Activated T-cell treated with anti-CD3 and anti-CD28 coated beads, Interleukin-2, amount 50 U/mL, for 4 hours (primary cell): ENCODE measurements around the gene AGBL1. TPM values are rescaled to one million over a fixed set of nuclear protein-coding genes. Genes with fewer than 3 reads are reported as not detected.

Experiments
- ATAC-seq, 2 donors: fragments of 200-7000 bp; cut with Tn5 transposase; one replicate each; pipeline ENCODE4 v1.10.0; 2021
- DNase-seq: peaks from one replicate; pipeline ENCODE4 v3.0.0-alpha.2; 2020
- H3K27me3 Mint-ChIP-seq: one replicate; pipeline ENCODE4 v1.8.0; 2021; ENCODE audit warnings: low read depth, mixed read lengths
- H3K36me3 Mint-ChIP-seq: one replicate; pipeline ENCODE4 v1.8.0; 2022; ENCODE audit warnings: mixed read lengths; ENCODE audit not compliant: insufficient read depth
- H3K4me1 Mint-ChIP-seq: one replicate; pipeline ENCODE4 v1.8.0; 2021; ENCODE audit warnings: low read depth, mixed read lengths
- H3K4me3 Mint-ChIP-seq: one replicate; pipeline ENCODE4 v1.8.0; 2021; ENCODE audit warnings: mild to moderate bottlenecking, moderate library complexity, mixed read lengths
- H3K9me3 Mint-ChIP-seq: one replicate; pipeline ENCODE4 v1.8.0; 2021; ENCODE audit warnings: mixed read lengths
- total RNA-seq, 3 donors: library from RNA; stranded (reverse); gene quantifications; one replicate each; pipeline ENCODE4 v1.2.1, GENCODE V29; 2021

Gene AGBL1
- total RNA-seq, 3 donors from 2014 or later = 0.05 TPM; not detected in 2

DNA sequence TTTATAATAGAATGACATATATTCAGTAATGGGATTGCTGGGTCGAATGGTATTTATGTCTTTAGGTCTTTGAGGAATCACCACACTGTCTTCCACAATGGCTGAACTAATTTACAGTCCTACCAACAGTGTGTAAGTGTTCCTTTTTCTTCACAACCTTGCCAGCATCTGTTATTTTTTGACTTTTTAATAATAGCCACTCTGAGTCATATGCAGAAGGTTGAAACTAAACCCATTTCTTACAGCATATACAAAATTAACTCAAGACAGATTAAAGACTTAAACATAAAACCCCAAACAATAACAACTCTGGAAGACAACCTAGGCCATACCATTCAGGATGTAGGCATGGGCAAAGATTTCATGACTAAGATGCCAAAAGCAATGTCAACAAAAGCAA lies 671.4 kb downstream of the AGBL1 start:
- DNase-seq (no peak), ATAC-seq (no peak)
- H3K27me3 Mint-ChIP-seq = peaks cover 2% of the 10 kb centered on the region
- H3K4me3 Mint-ChIP-seq = no peak overlapping the region
- H3K4me1 Mint-ChIP-seq = no peaks in the 10 kb centered on the region
- no peaks in the 10 kb centered on the region for H3K36me3 Mint-ChIP-seq
- no peaks in the 10 kb centered on the region for H3K9me3 Mint-ChIP-seq

GRCh38 chr15:86754846-86755245 lies 675.2 kb downstream of the AGBL1 start:
- no peaks in the 10 kb centered on the region for H3K36me3 Mint-ChIP-seq
- DNase-seq (no peak), ATAC-seq (no peak)
- no peaks in the 10 kb centered on the region for H3K9me3 Mint-ChIP-seq
- peaks cover 7% of the 10 kb centered on the region for H3K27me3 Mint-ChIP-seq
- no peak overlapping the region for H3K4me3 Mint-ChIP-seq
- H3K4me1 Mint-ChIP-seq = no peaks in the 10 kb centered on the region

- no peak for DNase-seq
- Mint-ChIP-seq H3K4me1 (no peaks in the 10 kb centered on the region), H3K27me3 (peaks cover 7% of the 10 kb centered on the region), H3K4me3 (no peak overlapping the region), H3K36me3 (no peaks in the 10 kb centered on the region), H3K9me3 (no peaks in the 10 kb centered on the region)
- no peak for ATAC-seq
These were observed 677.0 kb downstream of the AGBL1 start for GRCh38 chr15:86756688-86757087.

DNA sequence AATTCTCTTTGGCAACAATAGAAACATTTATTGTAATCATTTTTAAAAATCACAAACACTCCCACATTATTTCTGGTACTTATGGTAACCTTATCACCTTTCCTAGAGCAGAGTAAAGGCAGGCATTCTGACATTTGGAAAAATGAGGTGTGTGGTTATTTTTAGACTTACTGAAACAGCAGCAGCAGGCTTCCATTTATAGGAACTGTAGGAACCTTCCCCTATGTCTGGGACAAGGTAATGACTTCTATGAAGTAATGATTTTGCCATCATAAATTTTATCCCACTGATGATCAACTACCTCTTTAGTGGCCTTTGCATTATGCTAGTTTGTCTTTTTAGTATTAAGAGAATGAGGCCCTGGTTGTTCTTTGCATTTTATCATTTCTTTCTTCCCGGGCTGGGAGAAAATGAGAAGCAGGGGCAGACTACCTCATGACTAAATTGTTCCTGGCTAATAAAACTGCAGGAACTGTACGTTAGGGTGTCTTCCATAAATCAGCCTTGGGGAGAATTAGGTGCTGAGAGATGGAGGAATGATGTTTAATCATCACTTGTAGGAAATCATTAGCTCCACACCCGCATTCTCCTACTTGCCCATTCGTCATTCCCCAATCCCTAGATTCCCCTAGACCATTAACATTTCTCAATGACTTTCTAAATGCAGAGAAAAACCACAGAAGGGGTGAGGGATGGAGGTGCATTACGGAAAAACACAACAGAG lies 680.3 kb downstream of the AGBL1 start:
- Mint-ChIP-seq H3K9me3 (no peaks in the 10 kb centered on the region), H3K36me3 (no peaks in the 10 kb centered on the region), H3K4me1 (no peaks in the 10 kb centered on the region), H3K27me3 (peaks cover 5% of the 10 kb centered on the region), H3K4me3 (no peak overlapping the region)
- no peak for ATAC-seq
- no peak for DNase-seq

DNA sequence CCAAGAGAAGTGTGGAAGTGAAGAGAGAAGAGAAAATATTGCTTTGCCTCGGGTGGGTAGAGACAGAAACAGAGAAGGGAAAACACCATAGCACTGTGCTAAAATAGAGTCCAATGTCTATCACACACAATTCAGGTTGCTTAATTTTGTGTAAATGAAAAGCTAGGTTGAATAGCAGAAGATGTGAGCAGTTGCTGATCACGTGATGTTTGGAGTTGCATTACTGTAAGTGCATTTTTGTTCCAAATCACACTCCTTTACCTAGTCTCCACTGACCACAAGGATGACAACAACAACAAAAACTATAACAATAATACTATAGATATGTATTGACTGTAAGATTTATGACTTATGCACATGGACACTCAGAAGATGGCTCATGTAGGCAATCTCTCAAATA lies 683.2 kb downstream of the AGBL1 start:
- peaks cover 5% of the 10 kb centered on the region for H3K27me3 Mint-ChIP-seq
- H3K4me3 Mint-ChIP-seq = no peak overlapping the region
- DNase-seq (no peak), ATAC-seq (no peak)
- H3K36me3 Mint-ChIP-seq = no peaks in the 10 kb centered on the region
- H3K9me3 Mint-ChIP-seq = no peaks in the 10 kb centered on the region
- H3K4me1 Mint-ChIP-seq = no peaks in the 10 kb centered on the region

DNA sequence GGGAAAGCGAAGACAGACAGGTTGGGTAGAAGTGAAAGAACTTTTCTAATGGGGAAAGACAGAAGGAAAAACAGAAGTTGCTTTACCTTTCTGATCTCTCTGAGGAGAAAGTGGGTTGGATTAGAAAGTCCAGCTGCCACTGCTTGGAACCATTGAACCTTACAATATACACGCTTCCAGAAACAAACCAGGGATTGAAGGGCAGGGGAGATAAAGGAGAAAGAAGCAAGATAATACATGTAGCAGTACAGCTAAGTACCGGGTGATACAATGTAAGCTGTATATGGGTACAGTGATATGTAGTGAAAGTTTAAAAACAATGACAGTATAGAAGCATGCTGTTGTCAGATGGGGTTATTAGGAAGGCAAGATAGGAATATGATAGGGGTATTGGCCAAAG lies 684.4 kb downstream of the AGBL1 start:
- Mint-ChIP-seq H3K9me3 (no peaks in the 10 kb centered on the region), H3K36me3 (no peaks in the 10 kb centered on the region), H3K4me3 (no peak overlapping the region)

GRCh38 chr15:86765281-86765680 lies 685.6 kb downstream of the AGBL1 start:
- no peak for ATAC-seq
- H3K36me3 Mint-ChIP-seq = no peaks in the 10 kb centered on the region
- H3K4me3 Mint-ChIP-seq = no peak overlapping the region
- no peaks in the 10 kb centered on the region for H3K9me3 Mint-ChIP-seq
- DNase-seq = no peak
- no peaks in the 10 kb centered on the region for H3K27me3 Mint-ChIP-seq
- H3K4me1 Mint-ChIP-seq = no peaks in the 10 kb centered on the region

More for the DNA sequence above, 684.4 kb downstream of the AGBL1 start:
- no peak for DNase-seq
- Mint-ChIP-seq H3K4me1 (no peaks in the 10 kb centered on the region), H3K27me3 (peaks cover 2% of the 10 kb centered on the region)
- ATAC-seq = no peak

DNA sequence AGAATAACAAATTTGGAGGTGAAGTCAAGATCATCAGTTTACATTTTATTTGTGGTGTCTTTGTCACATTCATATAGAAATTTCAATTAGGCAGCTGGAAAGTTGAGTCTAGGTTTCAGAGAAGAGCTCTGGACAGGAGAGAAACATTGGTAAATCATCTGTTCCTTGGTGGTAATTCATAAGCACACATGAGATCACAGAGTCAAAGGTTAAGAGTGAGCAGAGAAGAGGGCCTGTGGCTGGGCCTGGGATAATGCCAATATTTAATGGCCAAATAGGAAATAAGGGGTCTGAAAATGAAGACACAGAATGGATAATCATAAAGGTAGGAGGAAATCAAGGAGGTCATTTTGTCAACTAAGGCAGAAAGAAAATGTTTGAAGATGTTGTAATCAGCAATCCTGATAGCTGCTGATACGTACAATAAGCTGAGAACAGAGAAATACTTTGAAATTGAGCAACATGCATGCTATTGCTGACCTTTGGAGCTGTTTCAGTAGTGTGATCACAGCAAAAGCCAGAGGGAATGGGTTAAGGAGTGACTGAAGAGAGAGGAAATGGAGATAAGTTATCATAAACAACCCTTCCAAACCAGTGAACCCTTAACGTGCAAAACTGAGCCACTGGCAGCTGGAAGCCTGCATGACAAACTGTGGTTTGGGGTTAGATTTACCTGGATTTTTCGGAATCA lies 692.8 kb downstream of the AGBL1 start:
- no peak for DNase-seq
- no peaks in the 10 kb centered on the region for H3K36me3 Mint-ChIP-seq

DNA sequence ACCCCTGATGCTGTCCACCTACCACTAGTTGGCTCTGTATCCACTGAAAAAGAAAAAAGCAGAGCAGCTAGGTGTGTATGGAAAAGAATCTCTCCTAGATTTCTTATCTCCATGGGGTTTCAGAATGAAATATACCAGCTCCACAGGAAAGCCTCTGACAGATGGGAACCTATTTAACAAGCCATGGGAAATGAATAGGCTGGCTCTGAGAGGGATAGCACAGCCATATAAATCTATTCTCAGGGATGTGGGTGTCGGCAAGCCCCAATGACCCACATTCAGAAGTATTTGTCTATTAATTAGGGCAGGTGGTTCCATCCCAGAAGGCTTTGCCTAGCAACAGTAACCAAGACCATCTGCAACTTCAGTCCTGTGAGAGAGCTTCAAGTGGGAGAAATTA lies 694.1 kb downstream of the AGBL1 start:
- H3K4me1 Mint-ChIP-seq = no peaks in the 10 kb centered on the region
- ATAC-seq (no peak), DNase-seq (no peak)
- peaks cover 1% of the 10 kb centered on the region for H3K27me3 Mint-ChIP-seq
- H3K4me3 Mint-ChIP-seq = no peak overlapping the region
- no peaks in the 10 kb centered on the region for H3K36me3 Mint-ChIP-seq
- H3K9me3 Mint-ChIP-seq = peaks cover 10% of the 10 kb centered on the region

More for the DNA sequence above, 692.8 kb downstream of the AGBL1 start:
- no peaks in the 10 kb centered on the region for H3K4me1 Mint-ChIP-seq
- H3K27me3 Mint-ChIP-seq = peaks cover 1% of the 10 kb centered on the region
- H3K4me3 Mint-ChIP-seq = no peak overlapping the region
- H3K9me3 Mint-ChIP-seq = no peaks in the 10 kb centered on the region
- no peak for ATAC-seq

- Mint-ChIP-seq H3K9me3 (peaks cover 14% of the 10 kb centered on the region), H3K4me3 (no peak overlapping the region), H3K4me1 (no peaks in the 10 kb centered on the region), H3K36me3 (no peaks in the 10 kb centered on the region), H3K27me3 (peaks cover 1% of the 10 kb centered on the region)
- DNase-seq (no peak), ATAC-seq (no peak)
These were observed 696.5 kb downstream of the AGBL1 start for GRCh38 chr15:86776145-86776544.

- no peaks in the 10 kb centered on the region for H3K4me1 Mint-ChIP-seq
- ATAC-seq = no peak
- H3K4me3 Mint-ChIP-seq = no peak overlapping the region
- no peaks in the 10 kb centered on the region for H3K36me3 Mint-ChIP-seq
- no peaks in the 10 kb centered on the region for H3K27me3 Mint-ChIP-seq
- H3K9me3 Mint-ChIP-seq = no peaks in the 10 kb centered on the region
- no peak for DNase-seq
These were observed 716.9 kb downstream of the AGBL1 start for GRCh38 chr15:86796521-86796920.

GRCh38 chr15:86797135-86797534 lies 717.5 kb downstream of the AGBL1 start:
- Mint-ChIP-seq H3K36me3 (no peaks in the 10 kb centered on the region), H3K4me1 (no peaks in the 10 kb centered on the region), H3K4me3 (no peak overlapping the region), H3K27me3 (no peaks in the 10 kb centered on the region), H3K9me3 (no peaks in the 10 kb centered on the region)
- DNase-seq (no peak), ATAC-seq (no peak)

DNA sequence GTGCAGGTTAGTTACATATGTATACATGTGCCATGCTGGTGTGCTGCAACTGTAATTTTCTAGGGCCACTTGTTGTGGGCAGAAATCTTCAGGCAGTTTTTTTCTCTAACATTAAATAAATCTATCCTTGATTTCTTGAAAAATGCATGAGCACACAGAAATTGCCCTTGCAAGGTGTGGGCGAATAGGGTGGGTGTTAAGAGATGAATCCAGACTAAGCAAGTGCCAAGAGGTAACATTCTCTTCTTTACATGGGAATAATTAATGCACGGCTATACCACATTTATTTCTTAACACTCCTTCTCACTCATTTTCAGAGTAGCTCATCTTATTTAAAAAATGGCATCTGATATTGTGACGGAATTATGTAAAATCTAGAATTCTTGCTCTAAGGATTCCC lies 719.6 kb downstream of the AGBL1 start:
- no peaks in the 10 kb centered on the region for H3K4me1 Mint-ChIP-seq
- H3K9me3 Mint-ChIP-seq = no peaks in the 10 kb centered on the region
- ATAC-seq (no peak), DNase-seq (no peak)
- no peaks in the 10 kb centered on the region for H3K27me3 Mint-ChIP-seq
- no peak overlapping the region for H3K4me3 Mint-ChIP-seq
- H3K36me3 Mint-ChIP-seq = no peaks in the 10 kb centered on the region

- no peaks in the 10 kb centered on the region for H3K27me3 Mint-ChIP-seq
- no peak for ATAC-seq
- no peaks in the 10 kb centered on the region for H3K4me1 Mint-ChIP-seq
These were observed 722.6 kb downstream of the AGBL1 start for GRCh38 chr15:86802244-86802643.

DNA sequence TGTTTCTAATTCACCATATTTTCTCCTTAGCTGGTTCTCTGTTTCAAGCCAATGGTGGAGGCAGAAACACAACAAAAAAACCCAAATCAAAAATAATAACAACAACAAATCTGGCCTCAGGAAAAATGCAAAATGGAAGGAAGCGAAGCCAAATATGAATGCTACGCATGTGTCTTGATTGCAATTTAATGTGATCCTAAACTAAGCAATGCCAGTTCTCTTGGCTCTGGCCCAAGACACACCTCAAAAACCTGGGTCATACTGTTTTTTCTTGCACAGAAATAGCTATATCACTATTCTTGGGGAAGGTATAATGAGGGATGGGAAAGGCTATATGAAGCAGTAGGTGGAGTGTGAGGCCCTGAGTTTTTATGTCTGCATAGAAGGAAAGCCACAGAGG lies 724.7 kb downstream of the AGBL1 start:
- DNase-seq = no peak
- no peak overlapping the region for H3K4me3 Mint-ChIP-seq
- H3K36me3 Mint-ChIP-seq = no peaks in the 10 kb centered on the region
- peaks cover 2% of the 10 kb centered on the region for H3K27me3 Mint-ChIP-seq
- ATAC-seq = no peak
- H3K9me3 Mint-ChIP-seq = no peaks in the 10 kb centered on the region
- no peaks in the 10 kb centered on the region for H3K4me1 Mint-ChIP-seq

More at GRCh38 chr15:86802244-86802643, 722.6 kb downstream of the AGBL1 start:
- no peaks in the 10 kb centered on the region for H3K36me3 Mint-ChIP-seq
- H3K4me3 Mint-ChIP-seq = no peak overlapping the region
- no peak for DNase-seq
- no peaks in the 10 kb centered on the region for H3K9me3 Mint-ChIP-seq
